ENCODE data around the gene MAP3K12.
A peak's percentile ranks its signal among the peaks of the same experiment; 100 is the strongest.

The MAP3K12 gene

DNA sequence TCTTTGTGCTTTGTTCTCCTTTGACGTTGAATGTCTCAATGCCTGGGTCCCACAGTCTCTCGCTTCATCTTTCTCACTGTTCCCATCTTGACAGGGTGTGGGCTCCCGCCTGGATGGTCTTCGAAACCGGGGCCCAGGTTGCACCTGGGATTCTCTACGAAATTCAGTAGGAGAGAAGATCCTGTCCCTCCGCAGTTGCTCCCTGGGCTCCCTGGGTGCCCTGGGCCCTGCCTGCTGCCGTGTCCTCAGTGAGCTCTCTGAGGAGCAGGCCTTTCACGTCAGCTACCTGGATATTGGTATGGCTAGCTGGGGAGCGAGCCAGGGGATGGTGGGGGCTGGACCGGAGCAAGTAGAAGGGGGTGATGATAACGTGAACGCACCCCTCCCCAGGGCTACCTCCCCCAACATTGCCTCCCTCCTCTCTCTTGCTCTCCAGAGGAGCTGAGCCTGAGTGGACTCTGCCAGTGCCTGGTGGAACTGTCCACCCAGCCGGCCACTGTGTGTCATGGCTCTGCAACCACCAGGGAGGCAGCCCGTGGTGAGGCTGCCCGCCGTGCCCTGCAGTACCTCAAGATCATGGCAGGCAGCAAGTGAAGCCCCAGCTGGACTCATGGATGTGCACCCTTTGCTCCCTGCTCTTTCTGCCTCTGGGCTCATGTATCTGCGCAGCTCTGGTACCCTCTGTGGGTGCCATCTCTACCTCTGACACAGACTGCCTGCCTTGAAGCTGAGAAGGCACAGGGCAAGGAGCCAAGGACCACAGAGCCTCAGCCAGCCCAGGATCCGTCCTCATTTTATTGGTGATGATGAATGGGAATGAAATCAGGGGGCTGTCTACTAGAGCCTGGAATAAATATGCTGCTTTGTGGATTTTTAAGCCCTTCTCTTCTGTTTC lies 6.5 kb upstream of the MAP3K12 start:
- peaks cover 31% of the 10 kb centered on the region for H3K36me3 ChIP-seq
- no peak for TF ChIP-seq CTCF (IDR thresholded peaks at IDR 0.05; ENCODE audit: low read depth, low read length)
- H3K4me3 ChIP-seq (ENCODE audit: low read depth, low read length): no peak overlapping the region
- no peaks in the 10 kb centered on the region for H3K9me3 ChIP-seq
- no peak for DNase-seq
- no peaks in the 10 kb centered on the region for H3K27me3 ChIP-seq
- H3K4me1 ChIP-seq: peaks cover 6% of the 10 kb centered on the region

- no peak for TF ChIP-seq CTCF (IDR thresholded peaks at IDR 0.05; ENCODE audit: low read depth, low read length)
- Histone ChIP-seq H3K36me3 (peaks cover 31% of the 10 kb centered on the region), H3K4me1 (peaks cover 6% of the 10 kb centered on the region), H3K9me3 (no peaks in the 10 kb centered on the region), H3K27me3 (no peaks in the 10 kb centered on the region), H3K4me3 (ENCODE audit: low read depth, low read length) (no peak overlapping the region)
- no peak for DNase-seq
Measured at GRCh38 chr12:53505086-53505485, 5.8 kb upstream of the MAP3K12 start.

GRCh38 chr12:53504004-53504920 lies 5.0 kb upstream of the MAP3K12 start:
- Histone ChIP-seq H3K27me3 (no peaks in the 10 kb centered on the region), H3K4me1 (peaks cover 6% of the 10 kb centered on the region), H3K4me3 (ENCODE audit: low read depth, low read length) (no peak overlapping the region), H3K9me3 (no peaks in the 10 kb centered on the region), H3K36me3 (peaks cover 31% of the 10 kb centered on the region)
- no peak for DNase-seq
- no peak for TF ChIP-seq CTCF (IDR thresholded peaks at IDR 0.05; ENCODE audit: low read depth, low read length)

GRCh38 chr12:53502983-53503728 lies 3.9 kb upstream of the MAP3K12 start:
- no peaks in the 10 kb centered on the region for H3K27me3 ChIP-seq
- H3K4me3 ChIP-seq (ENCODE audit: low read depth, low read length): peak overlapping the region; percentile 65

GRCh38 chr12:53502331-53502730 lies 3.1 kb upstream of the MAP3K12 start:
- H3K4me3 ChIP-seq (ENCODE audit: low read depth, low read length): peak overlapping the region; percentile 65
- TF ChIP-seq CTCF (IDR thresholded peaks at IDR 0.05; ENCODE audit: low read depth, low read length): no peak

More at GRCh38 chr12:53502983-53503728, 3.9 kb upstream of the MAP3K12 start:
- no peaks in the 10 kb centered on the region for H3K9me3 ChIP-seq
- peaks cover 31% of the 10 kb centered on the region for H3K36me3 ChIP-seq
- DNase-seq: no peak
- H3K4me1 ChIP-seq: peaks cover 6% of the 10 kb centered on the region
- no peak for TF ChIP-seq CTCF (IDR thresholded peaks at IDR 0.05; ENCODE audit: low read depth, low read length)

More at GRCh38 chr12:53502331-53502730, 3.1 kb upstream of the MAP3K12 start:
- no peaks in the 10 kb centered on the region for H3K9me3 ChIP-seq
- H3K27me3 ChIP-seq: no peaks in the 10 kb centered on the region
- H3K4me1 ChIP-seq: peaks cover 6% of the 10 kb centered on the region
- peak; percentile 55 for DNase-seq
- H3K36me3 ChIP-seq: peaks cover 31% of the 10 kb centered on the region
